G401 (cell line): Measurements from ENCODE around the gene LARP1B. TPM values are rescaled to one million over a fixed set of nuclear protein-coding genes. Genes with fewer than 3 reads are reported as not detected.
"Not testable (repeated sequence)": the region's sequence is repeated elsewhere in the genome, so short reads cannot be mapped to it uniquely, and the experiment has no call there.

ENCODE experiments used
- DNase-seq: peaks from one replicate; pipeline ENCODE4 v3.0.0-alpha.2; 2015; ENCODE audit warnings: low spot score
- in situ Hi-C: cut with HindIII; loops from 2 replicates; pipeline ENCODE4 v1.10.0; 2016; ENCODE audit warnings: low sequenced_read_pairs, mixed read lengths
- total RNA-seq: library from RNA; depleted of rRNA; stranded (reverse); fragments of >200 nt; shearing (Covaris generic); gene quantifications from 2 replicates; pipeline ENCODE4 v1.2.3, GENCODE V29; 2014

The LARP1B gene
- total RNA-seq, 1 experiment from 2014 or later, result 28.2 TPM

DNA sequence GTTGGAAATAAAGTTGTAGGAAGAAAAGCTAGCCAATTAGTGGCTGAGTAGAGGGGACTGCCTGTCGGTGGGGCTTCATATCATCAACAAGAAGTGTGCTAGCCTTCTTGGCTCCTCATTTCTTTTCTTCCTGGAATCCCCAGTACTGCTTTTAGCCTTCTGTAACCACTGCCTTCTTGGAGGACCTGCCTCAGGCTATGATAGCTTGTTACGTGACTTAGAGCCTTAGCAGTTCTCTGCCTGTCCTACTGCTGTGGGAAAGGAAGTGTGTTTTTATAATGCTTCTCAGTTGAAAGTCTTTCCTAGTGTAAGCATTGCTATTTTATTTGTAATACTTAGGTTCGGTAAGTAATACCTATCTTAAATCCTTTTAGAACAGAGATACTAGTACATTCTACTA lies 61.9 kb downstream of the LARP1B start:
- no peak for DNase-seq
- in situ Hi-C loops, result no loop called here

DNA sequence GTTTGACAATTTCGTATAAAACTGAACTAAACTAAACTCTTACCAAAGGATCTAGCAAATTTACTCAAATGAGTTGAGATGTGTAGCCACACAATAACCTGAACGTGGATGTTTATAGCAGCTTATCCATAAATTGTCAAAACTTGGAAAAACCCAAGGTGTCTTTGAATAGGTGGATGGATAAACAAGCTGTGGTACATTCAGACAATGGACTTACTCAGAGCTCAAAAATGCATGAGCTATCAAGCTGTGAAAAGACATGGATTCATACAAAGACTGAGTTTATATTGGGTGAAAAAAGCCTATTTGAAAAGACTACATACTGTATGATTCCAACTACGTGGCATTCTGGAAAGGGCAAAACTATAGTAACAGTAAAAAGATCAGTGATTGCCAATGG lies 69.5 kb downstream of the LARP1B start:
- in situ Hi-C loops, result no loop called here
- no peak for DNase-seq

GRCh38 chr4:128134925-128135324 lies 73.8 kb downstream of the LARP1B start:
- in situ Hi-C loops, result no loop called here
- DNase-seq, result no peak

DNA sequence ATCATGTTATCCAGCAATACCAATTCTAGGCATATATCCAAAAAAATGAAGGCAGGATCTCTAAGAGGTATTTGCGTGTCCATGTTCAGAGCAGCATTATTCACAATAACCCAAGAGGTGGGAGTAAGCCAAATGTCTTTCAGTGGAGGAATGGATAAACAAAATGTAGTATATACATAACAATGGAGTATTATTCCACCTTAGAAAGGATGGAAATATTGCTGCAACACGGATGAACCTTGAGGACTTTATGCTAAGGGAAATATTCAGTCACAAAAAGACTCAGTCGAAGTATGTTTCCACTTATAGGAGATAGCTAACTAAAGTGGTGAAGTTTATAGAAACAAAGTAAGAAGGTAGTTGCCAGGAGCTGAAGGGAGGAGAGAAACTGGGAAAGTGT lies 74.3 kb downstream of the LARP1B start:
- in situ Hi-C loops, result no loop called here
- DNase-seq, result no peak

GRCh38 chr4:128141866-128142265 lies 80.8 kb downstream of the LARP1B start:
- no peak for DNase-seq
- in situ Hi-C loops, result no loop called here

GRCh38 chr4:128145727-128146126 lies 84.6 kb downstream of the LARP1B start:
- in situ Hi-C loops, result no loop called here
- no peak for DNase-seq

- in situ Hi-C loops, result no loop called here
- no peak for DNase-seq
These were observed 92.7 kb downstream of the LARP1B start for GRCh38 chr4:128153800-128154199.

DNA sequence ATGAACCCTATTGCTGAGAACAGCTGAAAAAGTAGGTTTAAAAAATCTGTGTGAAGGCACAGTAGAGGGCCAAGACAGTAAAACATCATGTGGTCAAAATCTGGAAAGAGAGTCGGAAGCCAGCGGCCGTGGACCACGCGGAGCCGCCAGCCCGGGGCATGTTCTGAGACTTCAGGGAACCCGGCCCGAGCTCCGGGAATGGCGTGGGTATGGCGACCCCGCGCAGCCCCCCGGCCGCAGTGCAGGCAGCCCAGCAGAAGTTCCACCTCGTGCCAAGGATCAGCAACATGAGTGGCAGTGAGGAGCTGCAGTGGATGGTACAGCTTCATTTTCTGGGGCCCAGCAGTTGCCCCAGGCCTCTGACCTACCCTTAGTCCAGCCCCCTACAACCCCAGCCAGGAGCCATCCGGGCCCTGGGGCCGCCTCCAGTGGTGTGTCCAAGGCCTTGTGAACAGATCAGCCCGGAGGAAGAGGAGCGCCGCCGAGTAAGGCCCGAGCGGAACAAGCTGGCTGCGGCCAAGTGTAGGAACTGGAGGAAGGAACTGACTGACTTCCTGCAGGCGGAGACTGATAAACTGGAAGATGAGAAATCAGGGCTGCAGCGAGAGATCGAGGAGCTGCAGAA lies 94.2 kb downstream of the LARP1B start:
- in situ Hi-C loops, result no loop called here
- DNase-seq, result no peak

DNA sequence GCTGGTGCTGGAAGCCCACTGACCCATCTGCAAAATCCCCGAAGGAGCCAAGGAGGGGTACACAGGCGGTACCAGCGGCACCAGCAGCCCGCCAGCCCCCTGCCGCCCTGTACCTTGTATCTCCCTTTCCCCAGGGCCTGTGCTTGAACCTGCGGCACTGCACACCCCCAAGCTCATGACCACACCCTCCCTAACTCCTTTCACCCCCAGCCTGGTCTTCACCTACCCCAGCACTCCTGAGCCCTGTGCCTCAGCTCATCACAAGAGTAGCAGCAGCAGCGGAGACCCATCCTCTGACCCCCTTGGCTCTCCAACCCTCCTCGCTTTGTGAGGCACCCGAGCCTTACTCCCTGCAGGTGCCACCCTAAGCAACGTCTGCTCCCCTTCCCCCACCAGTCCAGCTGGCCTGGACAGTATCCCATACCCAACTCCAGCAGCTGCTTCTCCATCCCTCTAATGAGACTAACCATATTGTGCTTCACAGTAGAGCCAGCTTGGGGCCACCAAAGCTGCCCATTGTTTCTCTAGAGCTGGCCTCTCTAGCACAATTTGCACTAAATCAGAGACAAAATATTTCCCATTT lies 94.9 kb downstream of the LARP1B start:
- in situ Hi-C loops, result no loop called here
- no peak for DNase-seq

GRCh38 chr4:128156472-128156871 lies 95.4 kb downstream of the LARP1B start:
- in situ Hi-C loops, DNase-seq: not testable (repeated sequence)

DNA sequence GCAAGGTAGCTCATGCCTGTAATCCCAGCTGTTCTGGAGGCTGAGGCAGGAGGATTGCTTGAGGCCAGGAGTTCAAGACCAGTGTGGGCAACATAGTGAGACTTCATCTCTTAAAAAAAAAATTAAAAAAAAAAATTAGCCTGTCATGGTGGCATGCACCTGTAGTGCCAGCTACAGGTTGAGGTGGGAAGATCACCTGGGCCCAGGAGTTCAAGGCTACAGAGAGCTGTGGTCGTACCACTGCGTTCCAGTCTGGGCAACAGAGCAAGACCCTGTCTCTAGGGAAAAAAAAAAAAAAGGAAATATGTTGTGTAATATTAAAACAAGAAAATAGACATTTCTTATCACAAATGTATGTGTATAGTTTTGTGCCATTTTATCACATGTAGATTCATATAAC lies 97.8 kb downstream of the LARP1B start:
- no peak for DNase-seq
- in situ Hi-C loops, result no loop called here

DNA sequence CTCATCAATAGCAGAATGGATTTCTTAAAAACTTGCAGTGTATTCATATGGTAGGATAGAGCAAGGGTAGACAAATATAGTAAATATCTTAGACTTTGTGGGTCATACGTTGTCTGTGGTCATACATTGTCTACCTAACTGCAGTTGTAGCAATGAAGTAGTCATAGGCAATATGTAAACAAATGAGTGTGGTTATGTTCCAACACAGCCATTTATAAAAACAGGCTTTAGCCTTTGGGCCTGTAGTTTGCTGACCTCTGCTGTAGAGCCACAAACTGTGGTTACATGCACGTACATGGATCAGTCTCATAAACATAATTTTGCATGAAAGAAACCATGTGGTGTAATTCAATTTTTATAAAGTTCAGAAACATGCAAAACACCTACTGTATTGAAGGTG lies 98.9 kb downstream of the LARP1B start:
- in situ Hi-C loops, result no loop called here
- DNase-seq, result no peak

DNA sequence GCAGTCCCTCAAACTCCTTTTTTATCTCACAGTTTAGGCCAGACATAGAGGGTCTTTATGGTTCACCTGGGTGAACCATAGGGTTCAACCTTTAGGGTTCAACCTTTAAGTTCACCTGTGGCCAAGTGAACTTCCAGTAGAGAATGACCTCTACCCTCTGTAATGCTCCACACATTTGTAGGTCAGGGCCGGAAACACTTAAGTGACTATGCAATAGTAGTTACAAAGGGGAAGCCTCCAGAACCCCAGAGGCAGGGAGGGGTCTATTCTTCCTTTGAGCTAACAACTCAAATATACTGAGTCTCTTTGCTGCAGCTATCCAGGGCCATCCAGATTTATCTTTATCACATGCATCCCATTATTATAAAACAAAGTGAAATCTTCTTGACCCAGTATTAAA lies 100.0 kb downstream of the LARP1B start:
- in situ Hi-C loops, result no loop called here
- DNase-seq, result no peak

DNA sequence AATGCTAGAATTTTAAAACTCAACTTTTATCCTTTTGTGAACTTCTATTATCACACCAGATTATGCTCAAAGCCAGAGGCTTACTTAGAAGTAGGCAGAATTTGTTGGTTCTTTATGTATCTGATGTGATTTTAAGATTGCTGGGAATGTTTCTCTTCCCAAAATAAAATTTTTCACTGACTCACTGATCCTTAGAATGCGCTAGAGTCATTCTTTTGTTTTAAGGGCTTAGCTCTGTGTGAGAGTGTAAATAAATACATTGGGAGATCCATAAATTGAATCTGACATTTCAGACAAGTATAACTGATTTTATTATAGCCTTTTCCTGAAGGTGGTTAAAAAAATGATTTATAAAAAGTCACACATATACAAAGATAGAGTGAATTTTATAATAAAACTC lies 101.3 kb downstream of the LARP1B start:
- in situ Hi-C loops, result no loop called here
- DNase-seq, result no peak

DNA sequence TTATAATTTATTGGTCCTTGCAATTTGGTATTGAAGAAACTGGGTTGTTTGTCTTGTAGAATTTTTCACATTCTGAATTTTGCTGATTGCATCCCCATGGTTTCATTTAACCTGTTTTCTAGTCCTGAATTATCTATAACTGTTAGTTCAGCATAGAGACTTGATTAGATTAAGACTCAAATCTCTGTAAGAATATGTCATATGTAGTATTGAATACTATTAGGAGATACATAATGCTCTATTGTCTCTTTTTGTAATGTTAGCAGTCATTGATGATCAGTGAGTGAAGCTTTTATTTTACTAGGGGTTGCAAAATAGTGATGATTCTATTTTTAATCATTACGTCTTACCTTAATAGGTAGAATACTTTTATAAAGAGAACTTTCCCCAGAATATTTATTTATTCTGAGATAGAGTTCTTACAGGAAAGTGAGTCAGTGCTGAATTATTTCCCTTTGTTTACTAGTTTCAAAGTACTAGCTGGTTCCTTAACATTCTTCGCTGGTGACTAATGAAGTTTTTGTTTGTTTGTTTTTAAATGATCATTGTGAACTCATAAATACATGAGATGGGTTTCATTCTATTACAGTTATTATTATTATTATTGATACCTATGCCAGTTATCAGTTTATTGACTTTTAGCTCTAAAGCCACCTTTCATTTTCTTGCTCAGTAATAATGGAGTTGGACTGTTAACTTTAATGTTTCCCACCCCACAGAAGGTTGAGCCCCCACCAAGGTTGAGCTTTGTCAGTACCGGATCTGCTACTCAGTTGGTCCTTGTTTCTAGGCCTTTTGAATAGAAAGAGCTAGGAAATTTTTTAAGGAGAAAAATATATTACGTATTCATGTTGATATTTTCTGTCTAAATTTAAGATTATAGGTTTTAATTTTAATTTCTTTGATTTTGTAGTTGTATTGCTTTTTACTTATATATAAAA lies 102.3 kb downstream of the LARP1B start:
- DNase-seq, result no peak
- in situ Hi-C loops, result no loop called here

DNA sequence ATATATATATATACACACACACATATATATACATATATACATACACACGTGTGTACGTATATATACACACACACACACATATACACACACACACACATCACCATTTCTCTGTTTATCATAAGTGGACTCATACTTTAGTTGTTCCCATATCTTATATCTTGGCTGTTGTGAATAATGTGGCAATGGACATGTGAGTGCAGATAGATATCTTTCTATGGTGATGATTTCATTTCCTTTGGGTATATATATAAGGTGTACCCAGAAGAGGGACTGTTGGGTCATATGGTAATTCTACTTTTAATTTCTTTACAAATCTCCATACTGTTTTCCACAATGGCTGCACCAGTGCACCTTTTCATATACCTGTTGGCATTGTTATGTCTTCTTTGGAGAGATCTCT lies 105.9 kb downstream of the LARP1B start:
- in situ Hi-C loops, result no loop called here
- DNase-seq, result no peak

- in situ Hi-C loops, result no loop called here
- DNase-seq, result no peak
These were observed 107.6 kb downstream of the LARP1B start for GRCh38 chr4:128168701-128169100.

DNA sequence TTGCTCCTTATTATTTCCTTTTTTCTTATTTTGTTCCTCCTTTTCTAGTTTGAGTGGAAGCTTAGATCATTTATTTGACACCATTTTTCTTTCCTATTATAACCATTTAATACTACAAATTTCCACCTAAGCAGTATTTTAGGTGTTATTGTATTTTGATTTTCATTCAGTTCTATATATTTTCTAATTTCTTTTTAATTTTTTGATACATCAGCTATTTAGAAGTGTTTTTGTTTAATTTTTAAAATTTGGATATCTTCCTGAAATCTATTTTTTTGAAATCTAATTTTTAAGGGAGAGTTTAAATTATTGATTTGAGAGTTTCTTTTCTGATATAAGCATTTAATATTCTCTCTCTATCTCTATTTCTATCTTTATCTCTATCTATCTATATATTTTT lies 108.1 kb downstream of the LARP1B start:
- no peak for DNase-seq
- in situ Hi-C loops, result no loop called here

GRCh38 chr4:128176643-128177042 lies 115.5 kb downstream of the LARP1B start:
- in situ Hi-C loops, result no loop called here
- DNase-seq, result no peak

DNA sequence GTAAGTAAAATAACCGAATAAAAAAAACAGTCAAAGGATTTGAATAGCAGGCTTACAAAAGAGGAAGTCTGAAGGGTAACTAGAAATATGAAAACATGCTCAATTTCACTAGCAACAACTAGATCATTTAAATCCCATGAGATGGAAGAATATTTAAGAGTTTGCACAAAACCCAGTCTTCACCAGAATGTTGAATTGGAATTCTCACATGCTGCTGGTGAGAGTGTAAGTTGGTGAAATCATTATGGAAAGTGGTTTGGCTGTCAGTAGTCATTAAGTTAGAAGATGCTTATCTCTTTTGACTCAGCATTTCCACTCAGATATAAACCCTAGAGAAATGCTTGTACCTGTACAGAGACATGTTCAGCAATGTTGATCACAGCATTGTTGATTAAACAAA lies 116.4 kb downstream of the LARP1B start:
- no peak for DNase-seq
- in situ Hi-C loops, result no loop called here
